Measurements from ENCODE around the gene KLHDC4. TPM values are rescaled to one million over a fixed set of nuclear protein-coding genes. Genes with fewer than 3 reads are reported as not detected.
"Not testable (repeated sequence)": the region's sequence is repeated elsewhere in the genome, so short reads cannot be mapped to it uniquely, and the experiment has no call there.

The KLHDC4 gene
- polyA plus RNA-seq, 2 of the 4 experiments (the other 2 are of a cell fraction), result 25.9 to 37.2 TPM

DNA sequence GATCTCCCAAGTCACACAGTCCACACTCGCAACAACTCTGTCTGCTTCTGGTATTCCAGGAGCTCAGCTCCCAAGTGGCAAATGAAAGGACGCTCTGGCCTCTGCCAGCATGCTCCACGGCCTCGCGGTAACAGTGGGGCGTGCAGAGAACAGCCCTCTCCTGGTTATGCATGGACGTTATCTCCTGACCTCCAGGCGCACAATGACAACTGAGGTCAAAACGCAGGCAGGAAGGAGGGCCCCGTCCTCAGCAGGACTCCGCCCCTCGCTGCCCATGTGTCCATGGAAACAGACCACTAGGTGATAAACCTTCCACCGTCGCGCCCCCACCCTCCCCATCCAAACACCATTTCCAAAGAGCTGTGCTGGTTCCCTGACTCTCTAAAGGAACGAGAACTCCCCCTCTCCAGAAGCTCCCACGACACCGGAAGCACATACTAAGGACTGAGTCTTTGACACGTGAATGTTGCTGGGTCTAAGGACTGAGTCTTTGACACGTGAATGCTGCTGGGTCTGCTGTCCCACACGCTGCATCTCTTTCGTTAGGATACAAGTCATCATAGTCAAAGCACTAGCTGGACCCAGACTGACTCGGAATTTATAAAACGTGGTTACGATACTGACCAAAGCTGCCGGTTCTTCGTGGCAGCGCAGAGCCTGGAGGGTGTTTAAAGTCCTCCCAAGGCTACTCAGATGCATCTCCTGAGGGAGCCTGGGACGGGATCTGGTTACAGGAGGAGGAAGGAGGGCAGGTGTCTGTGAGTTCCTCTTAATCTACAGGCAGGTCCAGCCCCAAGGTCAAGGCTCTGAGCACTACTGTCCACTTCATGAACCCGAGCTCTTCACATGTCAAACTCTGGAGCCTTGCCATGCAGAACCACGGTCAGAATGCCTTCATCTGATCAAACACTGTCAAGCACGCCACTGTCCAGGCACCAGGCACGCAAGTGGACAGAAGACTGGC, 43.9 kb downstream of the KLHDC4 start:
- H3K9me3 ChIP-seq, result no peaks in the 10 kb centered on the region
- ATAC-seq, result no peak
- ChIA-PET CTCF (interaction anchor here (1.2 to 1.4 kb wide), 4 partner anchors 8 to 149 kb away, joined by 3 to 5 read pairs (median 4); no protein-coding TSS in a partner anchor), POLR2A (no interaction called here)
- H3K27ac ChIP-seq, result no peak overlapping the region
- peaks cover 7% of the 10 kb centered on the region; the same call in 1 of the 3 replicates for H3K4me1 ChIP-seq
- 86% methylated on average over 33 of the region's 33 CpGs for WGBS (ENCODE audit: missing lambda C conversion rate)
- H3K4me3 ChIP-seq, result no peak overlapping the region
- FAIRE-seq, result no peak
- no peak overlapping the region for H3K4me2 ChIP-seq
- TF ChIP-seq, protein P1, sequence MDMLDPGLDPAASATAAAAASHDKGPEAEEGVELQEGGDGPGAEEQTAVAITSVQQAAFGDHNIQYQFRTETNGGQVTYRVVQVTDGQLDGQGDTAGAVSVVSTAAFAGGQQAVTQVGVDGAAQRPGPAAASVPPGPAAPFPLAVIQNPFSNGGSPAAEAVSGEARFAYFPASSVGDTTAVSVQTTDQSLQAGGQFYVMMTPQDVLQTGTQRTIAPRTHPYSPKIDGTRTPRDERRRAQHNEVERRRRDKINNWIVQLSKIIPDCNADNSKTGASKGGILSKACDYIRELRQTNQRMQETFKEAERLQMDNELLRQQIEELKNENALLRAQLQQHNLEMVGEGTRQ (IDR thresholded peaks at IDR 0.05), result no peak
- TF ChIP-seq EHMT2 (IDR thresholded peaks at IDR 0.05; ENCODE audit: low read depth) (no peak), GATA3 (IDR thresholded peaks at IDR 0.05; ENCODE audit: borderline replicate concordance) (no peak), NFE2L2 (conservative IDR thresholded peaks at IDR 0.05; ENCODE audit: low read length) (no peak), CEBPB (IDR thresholded peaks at IDR 0.05) (no peak), CHD4 (IDR thresholded peaks at IDR 0.05; ENCODE audit: borderline replicate concordance) (no peak), HEYL (CRISPR knock-in tag; IDR thresholded peaks at IDR 0.05) (no peak), FOXS1 (CRISPR knock-in tag; IDR thresholded peaks at IDR 0.05) (no peak), FOSB (CRISPR knock-in tag; IDR thresholded peaks at IDR 0.05) (no peak), MYC (IDR thresholded peaks at IDR 0.05; ENCODE audit: borderline replicate concordance, low read length) (no peak), HOXB5 (CRISPR knock-in tag; IDR thresholded peaks at IDR 0.05) (no peak), KDM5A (IDR thresholded peaks at IDR 0.05) (no peak)
- TF ChIP-seq, protein P2, sequence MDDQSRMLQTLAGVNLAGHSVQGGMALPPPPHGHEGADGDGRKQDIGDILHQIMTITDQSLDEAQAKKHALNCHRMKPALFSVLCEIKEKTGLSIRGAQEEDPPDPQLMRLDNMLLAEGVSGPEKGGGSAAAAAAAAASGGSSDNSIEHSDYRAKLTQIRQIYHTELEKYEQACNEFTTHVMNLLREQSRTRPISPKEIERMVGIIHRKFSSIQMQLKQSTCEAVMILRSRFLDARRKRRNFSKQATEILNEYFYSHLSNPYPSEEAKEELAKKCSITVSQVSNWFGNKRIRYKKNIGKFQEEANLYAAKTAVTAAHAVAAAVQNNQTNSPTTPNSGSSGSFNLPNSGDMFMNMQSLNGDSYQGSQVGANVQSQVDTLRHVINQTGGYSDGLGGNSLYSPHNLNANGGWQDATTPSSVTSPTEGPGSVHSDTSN (IDR thresholded peaks at IDR 0.05), result no peak
- no peak for DNase-seq (ENCODE audit: low read depth in 1 of 2, low spot score in 1 of 2)

DNA sequence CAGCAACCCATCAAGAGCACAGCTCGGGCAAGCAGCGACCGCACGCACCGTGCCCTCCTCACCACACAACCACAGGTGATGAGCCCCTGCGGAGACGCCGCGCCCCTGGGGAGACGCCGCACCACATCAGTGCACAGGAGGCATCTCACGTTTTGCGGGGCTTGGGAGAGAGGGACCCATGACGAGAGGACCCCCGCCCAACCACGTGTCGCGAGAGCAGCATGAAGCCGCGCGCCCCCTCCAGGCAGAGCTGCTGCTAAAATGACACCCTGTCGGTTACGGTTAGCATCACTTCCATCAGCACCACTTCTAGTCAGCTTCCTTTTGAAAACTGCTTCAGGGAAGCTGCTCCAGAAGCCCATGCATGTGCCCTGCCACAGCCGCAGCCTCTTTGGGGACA, 45.3 kb downstream of the KLHDC4 start:
- Histone ChIP-seq H3K4me1 (peaks cover 7% of the 10 kb centered on the region; the same call in 1 of the 3 replicates), H3K27ac (no peak overlapping the region), H3K9me3 (no peaks in the 10 kb centered on the region), H3K4me2 (no peak overlapping the region), H3K4me3 (no peak overlapping the region)
- ChIA-PET POLR2A (no interaction called here), CTCF (interaction anchor here (1.2 to 1.5 kb wide), 4 partner anchors 9 to 150 kb away, joined by 3 to 5 read pairs (median 4); no protein-coding TSS in a partner anchor)
- FAIRE-seq (no peak), DNase-seq (ENCODE audit: low read depth in 1 of 2, low spot score in 1 of 2) (no peak), ATAC-seq (no peak)
- no peak for TF ChIP-seq TFCP2L1 (CRISPR knock-in tag; IDR thresholded peaks at IDR 0.05)
- TF ChIP-seq, protein P1 (IDR thresholded peaks at IDR 0.05), result no peak
- no peak for TF ChIP-seq EHF (CRISPR knock-in tag; IDR thresholded peaks at IDR 0.05)
- TF ChIP-seq ZC3H11A (IDR thresholded peaks at IDR 0.05), result no peak
- no peak for TF ChIP-seq FOSB (CRISPR knock-in tag; IDR thresholded peaks at IDR 0.05)
- TF ChIP-seq, protein P3, sequence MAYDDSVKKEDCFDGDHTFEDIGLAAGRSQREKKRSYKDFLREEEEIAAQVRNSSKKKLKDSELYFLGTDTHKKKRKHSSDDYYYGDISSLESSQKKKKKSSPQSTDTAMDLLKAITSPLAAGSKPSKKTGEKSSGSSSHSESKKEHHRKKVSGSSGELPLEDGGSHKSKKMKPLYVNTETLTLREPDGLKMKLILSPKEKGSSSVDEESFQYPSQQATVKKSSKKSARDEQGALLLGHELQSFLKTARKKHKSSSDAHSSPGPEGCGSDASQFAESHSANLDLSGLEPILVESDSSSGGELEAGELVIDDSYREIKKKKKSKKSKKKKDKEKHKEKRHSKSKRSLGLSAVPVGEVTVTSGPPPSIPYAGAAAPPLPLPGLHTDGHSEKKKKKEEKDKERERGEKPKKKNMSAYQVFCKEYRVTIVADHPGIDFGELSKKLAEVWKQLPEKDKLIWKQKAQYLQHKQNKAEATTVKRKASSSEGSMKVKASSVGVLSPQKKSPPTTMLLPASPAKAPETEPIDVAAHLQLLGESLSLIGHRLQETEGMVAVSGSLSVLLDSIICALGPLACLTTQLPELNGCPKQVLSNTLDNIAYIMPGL (CRISPR knock-in tag; IDR thresholded peaks at IDR 0.05; ENCODE audit: borderline replicate concordance), result no peak
- TF ChIP-seq JUNB (IDR thresholded peaks at IDR 0.05), result no peak
- TF ChIP-seq PHF8 (IDR thresholded peaks at IDR 0.05; ENCODE audit: borderline replicate concordance, low read depth), result no peak
- WGBS (ENCODE audit: missing lambda C conversion rate), result 96% methylated on average over 14 of the region's 24 CpGs

DNA sequence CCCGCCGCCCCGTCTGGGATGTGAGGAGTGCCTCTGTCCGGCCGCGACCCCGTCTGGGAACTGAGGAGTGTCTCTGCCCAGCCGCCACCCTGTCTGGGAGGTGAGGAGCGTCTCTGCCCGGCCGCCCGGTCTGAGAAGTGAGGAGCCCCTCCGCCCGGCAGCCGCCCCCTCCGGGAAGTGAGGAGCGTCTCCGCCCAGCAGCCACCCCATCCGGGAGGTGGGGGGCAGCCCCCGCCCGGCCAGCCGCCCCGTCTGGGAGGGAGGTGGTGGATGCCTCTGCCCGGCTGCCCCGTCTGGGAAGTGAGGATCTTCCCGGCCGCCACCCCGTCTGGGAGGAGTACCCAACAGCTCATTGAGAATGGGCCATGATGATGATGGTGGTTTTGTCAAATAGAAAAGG, 47.0 kb downstream of the KLHDC4 start:
- WGBS (ENCODE audit: missing lambda C conversion rate), result 94% methylated on average over 21 of the region's 28 CpGs
- ATAC-seq; POLR2A ChIA-PET; H3K27ac ChIP-seq; H3K4me3 ChIP-seq; H3K4me2 ChIP-seq; DNase-seq (ENCODE audit: low read depth in 1 of 2, low spot score in 1 of 2); FAIRE-seq; H3K9me3 ChIP-seq; H3K4me1 ChIP-seq: not testable (repeated sequence)
- CTCF ChIA-PET, result interaction anchor here (0.7 kb wide), 1 partner anchor 85 kb away, joined by 3 read pairs; no protein-coding TSS in a partner anchor
